B cell (primary cell): ENCODE measurements around the gene EPHB4. TPM values are rescaled to one million over a fixed set of nuclear protein-coding genes. Genes with fewer than 3 reads are reported as not detected.

Experiments used
- ATAC-seq: fragments of 200-7000 bp; cut with Tn5 transposase; one replicate; pipeline ENCODE4 v1.10.0; 2021; ENCODE audit warnings: low read depth, mild to moderate bottlenecking, moderate number of reproducible peaks, moderate library complexity
- CTCF ChIA-PET: fragments of 350-600 bp; sonication (Branson Sonifier 250); formaldehyde crosslinking; loops from one replicate; lab custom pipeline; 2021; ENCODE audit warnings: antibody characterized with exemption, inconsistent platforms; lab: Charles Lee
- POLR2A ChIA-PET: fragments of 350-600 bp; sonication (Branson Sonifier 250); formaldehyde crosslinking; loops from one replicate; lab custom pipeline; 2021; ENCODE audit warnings: antibody characterized with exemption; lab: Charles Lee
- DNase-seq: peaks from one replicate; pipeline ENCODE4 v3.0.0; 2013
- H2AFZ ChIP-seq: 2 replicates; pipeline ENCODE4 v1.6.1; 2012; ENCODE audit warnings: mild to moderate bottlenecking, low read depth, low read length; ENCODE audit not compliant: insufficient read depth, poor library complexity, severe bottlenecking
- H3K27ac ChIP-seq, 2 donors: 1 replicate in 1 of 2; 2 replicates in 1 of 2; pipeline ENCODE4 v1.5.1; 2012 to 2013; ENCODE audit warnings: low read length in 2 of 2, mild to moderate bottlenecking in 2 of 2, moderate library complexity in 1 of 2
- H3K27me3 ChIP-seq, 4 experiments: fragments of 200-600 bp in 1 of 4; sonication (generic) in 1 of 4; replicated peaks in 1 of 4; 1 replicate in 2 of 4; 2 replicates in 2 of 4; pipeline versions ENCODE4 v1.6.1 to v1.7.0; 2013 to 2016; ENCODE audit warnings: low read length in 3 of 4, mild to moderate bottlenecking in 2 of 4, mixed read lengths in 1 of 4, moderate library complexity in 1 of 4; ENCODE audit not compliant: insufficient read depth in 4 of 4, control insufficient read depth in 3 of 4; ENCODE audit errors: control extremely low read depth in 1 of 4
- H3K36me3 ChIP-seq, 2 experiments: replicated peaks in 1 of 2; 1 replicate in 1 of 2; 2 replicates in 1 of 2; pipeline versions ENCODE4 v1.6.1 to v1.7.1; 2013; ENCODE audit warnings: low read length in 1 of 2; ENCODE audit not compliant: insufficient read depth in 2 of 2, control insufficient read depth in 1 of 2; ENCODE audit errors: control extremely low read depth in 1 of 2, extremely low read depth in 1 of 2
- H3K4me1 ChIP-seq, 2 donors: fragments of 200-600 bp in 1 of 2; sonication (generic) in 1 of 2; 1 replicate in 1 of 2; 2 replicates in 1 of 2; pipeline versions ENCODE4 v1.5.1 to v1.6.1; 2013 to 2017; ENCODE audit warnings: low read length in 2 of 2; ENCODE audit not compliant: control insufficient read depth in 2 of 2, insufficient read depth in 2 of 2
- H3K4me2 ChIP-seq: replicated peaks from 2 replicates; pipeline ENCODE3; 2012; ENCODE audit warnings: mild to moderate bottlenecking, low read depth, low read length; ENCODE audit not compliant: poor library complexity, severe bottlenecking
- H3K4me3 ChIP-seq, 5 experiments: fragments of 200-600 bp in 1 of 5; sonication (generic) in 1 of 5; 1 replicate in 3 of 5; 2 replicates in 2 of 5; pipeline versions ENCODE4 v1.5.1 to v1.7.0; 2011 to 2016; ENCODE audit warnings: low read length in 4 of 5, mild to moderate bottlenecking in 4 of 5, low read depth in 2 of 5, control low read depth in 1 of 5, moderate library complexity in 1 of 5; ENCODE audit not compliant: insufficient read depth in 1 of 5; ENCODE audit errors: control extremely low read depth in 1 of 5, extremely low read depth in 1 of 5
- H3K79me2 ChIP-seq: fragments of 200-600 bp; sonication (generic); one replicate; pipeline ENCODE4 v1.6.0; 2016; ENCODE audit warnings: low read length; ENCODE audit not compliant: control insufficient read depth, insufficient read depth
- H3K9ac ChIP-seq: fragments of 200-600 bp; sonication (generic); 2 replicates; pipeline ENCODE4 v1.6.1; 2017; ENCODE audit warnings: mild to moderate bottlenecking, low read length, moderate library complexity
- H3K9me3 ChIP-seq, 3 donors: one replicate each; pipeline versions ENCODE4 v1.6.1 to v1.7.1; 2013; ENCODE audit warnings: low read length in 2 of 3; ENCODE audit not compliant: control insufficient read depth in 2 of 3, insufficient read depth in 1 of 3; ENCODE audit errors: control extremely low read depth in 1 of 3
- H4K20me1 ChIP-seq: 2 replicates; pipeline ENCODE4 v1.6.0; 2012; ENCODE audit warnings: mild to moderate bottlenecking, low read length; ENCODE audit not compliant: insufficient read depth, control insufficient read depth, poor library complexity, severe bottlenecking
- H3K27ac Mint-ChIP-seq: one replicate; pipeline ENCODE4 v1.8.0; 2021; ENCODE audit warnings: mixed read lengths
- H3K27me3 Mint-ChIP-seq: one replicate; pipeline ENCODE4 v1.8.0; 2021; ENCODE audit warnings: mixed read lengths
- H3K4me1 Mint-ChIP-seq: one replicate; pipeline ENCODE4 v1.8.0; 2021; ENCODE audit warnings: mixed read lengths
- H3K4me3 Mint-ChIP-seq: one replicate; pipeline ENCODE4 v1.8.0; 2021; ENCODE audit warnings: mixed read lengths
- H3K9me3 Mint-ChIP-seq: one replicate; pipeline ENCODE4 v1.8.0; 2022; ENCODE audit warnings: mixed read lengths; ENCODE audit not compliant: insufficient read depth
- EZH2 ChIP-seq: IDR thresholded peaks from 2 replicates; pipeline ENCODE4 v1.6.1; 2012; ENCODE audit warnings: borderline replicate concordance, low read depth, mild to moderate bottlenecking, moderate library complexity, low read length; ENCODE audit not compliant: insufficient read depth, poor library complexity, severe bottlenecking
- WGBS: methylation state at CpG from one replicate; pipeline ENCODE4 v1.1.5; 2013; ENCODE audit warnings: missing lambda C conversion rate; ENCODE audit not compliant: insufficient coverage; 5-methylcytosine and 5-hydroxymethylcytosine counted together
- intact Hi-C: fragments of 100-400 bp; cut with micrococcal nuclease; formaldehyde crosslinking; loops from one replicate; pipeline ENCODE4 v1.10.0; 2022
- polyA plus RNA-seq: library from polyadenylated mRNA; depleted of rRNA; stranded (reverse); fragments of >200 nt; gene quantifications from 2 replicates; pipeline ENCODE4 v1.2.3, GENCODE V29; 2012
- total RNA-seq, 2 donors: library from RNA; stranded (reverse); fragments of 120-200 nt in 1 of 2; gene quantifications; 1 replicate in 1 of 2; 2 replicates in 1 of 2; pipeline versions ENCODE4 v1.2.3 to v1.2.4, GENCODE V29; 2013 to 2022
- TF ChIP-seq, protein P1 (sequence below): fragments of 200-600 bp; IDR thresholded peaks from one replicate; pipeline ENCODE4 v1.8.0; 2022; ENCODE audit warnings: antibody characterized with exemption, mild to moderate bottlenecking

The EPHB4 gene
- total and polyA plus RNA-seq, 2 donors (not counting 1 experiment from before 2014, with no cell fraction given), result 3.9 to 12.0 TPM

DNA sequence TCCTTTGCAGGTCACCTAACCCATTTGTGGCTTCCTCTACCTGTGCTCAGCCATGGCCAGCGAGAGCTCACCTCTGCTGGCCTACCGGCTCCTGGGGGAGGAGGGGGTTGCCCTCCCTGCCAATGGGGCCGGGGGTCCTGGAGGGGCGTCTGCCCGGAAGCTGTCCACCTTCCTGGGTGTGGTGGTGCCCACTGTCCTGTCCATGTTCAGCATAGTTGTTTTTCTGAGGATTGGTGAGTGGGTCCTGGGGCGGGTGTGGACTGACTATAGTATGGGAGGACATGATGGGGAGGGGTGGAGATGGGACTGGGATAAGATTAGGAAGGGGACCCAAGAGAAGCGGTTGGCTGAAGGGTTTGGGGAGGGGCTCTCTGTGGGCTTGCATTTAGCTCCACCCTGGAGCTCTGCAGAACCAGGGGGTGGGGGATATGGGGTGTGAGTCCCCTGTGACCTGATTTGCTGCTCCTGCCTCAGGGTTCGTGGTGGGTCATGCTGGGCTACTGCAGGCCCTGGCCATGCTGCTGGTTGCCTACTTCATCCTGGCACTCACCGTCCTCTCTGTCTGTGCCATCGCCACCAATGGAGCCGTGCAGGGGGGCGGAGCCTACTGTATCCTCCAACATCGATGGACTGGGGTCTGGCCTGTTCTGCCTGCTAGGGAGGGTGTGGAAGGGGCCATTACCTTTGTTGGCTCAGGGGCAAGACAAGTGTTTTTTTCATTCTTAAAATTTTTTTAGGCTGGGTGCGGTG, 27.0 kb upstream of the EPHB4 start:
- 94% methylated on average over 7 of the region's 14 CpGs for WGBS
- CTCF ChIA-PET, result interaction anchor here (0.6 to 6.7 kb wide), 9 partner anchors 21 to 775 kb away, joined by 3 to 111 read pairs (median 5); partner anchors contain the start of genes FBXO24, POP7 and SRRT
- DNase-seq (no peak), ATAC-seq (no peak)
- no peak overlapping the region for H3K4me3 ChIP-seq
- H3K4me3 Mint-ChIP-seq, result peak overlapping the region; percentile 41
- intact Hi-C loops, result loop anchor here (5.0 kb wide), 3 partner anchors 162 to 377 kb away; partner anchors contain the start of genes GIGYF1 and TSC22D4
- H3K9me3 Mint-ChIP-seq, result no peaks in the 10 kb centered on the region
- no peaks in the 10 kb centered on the region for H3K9me3 ChIP-seq
- POLR2A ChIA-PET, result interaction anchor here (0.5 to 1.0 kb wide), 3 partner anchors 21 to 232 kb away, joined by 4 to 9 read pairs (median 7); partner anchors contain the start of genes POP7 and SRRT
- TF ChIP-seq EZH2, result no peak
- TF ChIP-seq, protein P1, sequence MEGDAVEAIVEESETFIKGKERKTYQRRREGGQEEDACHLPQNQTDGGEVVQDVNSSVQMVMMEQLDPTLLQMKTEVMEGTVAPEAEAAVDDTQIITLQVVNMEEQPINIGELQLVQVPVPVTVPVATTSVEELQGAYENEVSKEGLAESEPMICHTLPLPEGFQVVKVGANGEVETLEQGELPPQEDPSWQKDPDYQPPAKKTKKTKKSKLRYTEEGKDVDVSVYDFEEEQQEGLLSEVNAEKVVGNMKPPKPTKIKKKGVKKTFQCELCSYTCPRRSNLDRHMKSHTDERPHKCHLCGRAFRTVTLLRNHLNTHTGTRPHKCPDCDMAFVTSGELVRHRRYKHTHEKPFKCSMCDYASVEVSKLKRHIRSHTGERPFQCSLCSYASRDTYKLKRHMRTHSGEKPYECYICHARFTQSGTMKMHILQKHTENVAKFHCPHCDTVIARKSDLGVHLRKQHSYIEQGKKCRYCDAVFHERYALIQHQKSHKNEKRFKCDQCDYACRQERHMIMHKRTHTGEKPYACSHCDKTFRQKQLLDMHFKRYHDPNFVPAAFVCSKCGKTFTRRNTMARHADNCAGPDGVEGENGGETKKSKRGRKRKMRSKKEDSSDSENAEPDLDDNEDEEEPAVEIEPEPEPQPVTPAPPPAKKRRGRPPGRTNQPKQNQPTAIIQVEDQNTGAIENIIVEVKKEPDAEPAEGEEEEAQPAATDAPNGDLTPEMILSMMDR, result no peak
- peak overlapping the region; percentile 86 for H3K4me2 ChIP-seq
- no peak overlapping the region for H3K27ac ChIP-seq
- H3K4me1 ChIP-seq, result peaks cover 11 to 23% of the 10 kb centered on the region in 2 donors
- H3K9ac ChIP-seq, result no peak overlapping the region
- H3K79me2 ChIP-seq, result peaks cover 57% of the 10 kb centered on the region
- H3K36me3 ChIP-seq, result peaks cover 0 to 23% of the 10 kb centered on the region in 2 experiments
- peaks cover 24% of the 10 kb centered on the region for H3K4me1 Mint-ChIP-seq
- H3K27ac Mint-ChIP-seq, result peak overlapping the region; percentile 50
- H2AFZ ChIP-seq, result no peak overlapping the region
- peaks cover 48% of the 10 kb centered on the region for H4K20me1 ChIP-seq
- no peaks in the 10 kb centered on the region for H3K27me3 Mint-ChIP-seq
- no peaks in the 10 kb centered on the region for H3K27me3 ChIP-seq
